ENCODE results near the gene HLA-DRB1.
"Not testable (repeated sequence)": the region's sequence is repeated elsewhere in the genome, so short reads cannot be mapped to it uniquely, and the experiment has no call there.

The HLA-DRB1 gene

DNA sequence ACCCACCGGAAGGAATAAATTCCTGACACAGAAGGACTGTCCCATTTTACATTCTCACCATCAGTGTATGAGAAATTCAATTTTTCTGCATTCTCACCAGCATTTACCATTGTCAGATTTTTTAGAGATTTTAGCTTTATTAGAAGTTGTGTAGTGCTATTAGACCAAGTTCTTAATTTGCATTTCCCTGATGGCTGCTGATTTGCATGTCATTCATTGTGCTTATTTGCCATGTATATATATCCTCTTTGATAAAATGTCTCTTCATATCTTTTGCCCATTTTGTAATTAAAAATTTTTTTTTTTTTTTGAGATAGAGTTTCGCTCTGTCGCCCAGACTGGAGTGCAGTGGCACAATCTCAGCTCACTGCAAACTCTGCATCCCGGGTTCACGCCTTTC lies 49.8 kb downstream of the HLA-DRB1 start:
- H3K27me3 ChIP-seq (ENCODE audit: control insufficient read depth, insufficient read depth, low read length) = no peaks in the 10 kb centered on the region
- no peaks in the 10 kb centered on the region for H3K36me3 ChIP-seq (ENCODE audit: control insufficient read depth, insufficient read depth, low read length)

GRCh38 chr6:32530431-32530793 lies 59.2 kb downstream of the HLA-DRB1 start:
- not testable (repeated sequence) for H3K36me3 ChIP-seq (ENCODE audit: control insufficient read depth, insufficient read depth, low read length); H3K9me3 ChIP-seq (ENCODE audit: control insufficient read depth, low read length); H3K27me3 ChIP-seq (ENCODE audit: control insufficient read depth, insufficient read depth, low read length); H3K9ac ChIP-seq (ENCODE audit: low read length); H3K4me3 ChIP-seq (ENCODE audit: low read length); H3K4me1 ChIP-seq (ENCODE audit: control insufficient read depth, insufficient read depth, low read length)

More for the DNA sequence above, 49.8 kb downstream of the HLA-DRB1 start:
- no peak overlapping the region for H3K9ac ChIP-seq (ENCODE audit: low read length)
- H3K9me3 ChIP-seq (ENCODE audit: control insufficient read depth, low read length) = no peaks in the 10 kb centered on the region
- no peak overlapping the region for H3K4me3 ChIP-seq (ENCODE audit: low read length)
- no peaks in the 10 kb centered on the region for H3K4me1 ChIP-seq (ENCODE audit: control insufficient read depth, insufficient read depth, low read length)

GRCh38 chr6:32529697-32530430 lies 59.8 kb downstream of the HLA-DRB1 start, which contains the start of gene HLA-DRB5:
TSS of gene HLA-DRB5 (minus strand) at chr6:32530287. CDS start at chr6:32530224, 63 bp downstream.
- Histone ChIP-seq H3K36me3 (ENCODE audit: control insufficient read depth, insufficient read depth, low read length) (no peaks in the 10 kb centered on the region), H3K27me3 (ENCODE audit: control insufficient read depth, insufficient read depth, low read length) (no peaks in the 10 kb centered on the region), H3K9me3 (ENCODE audit: control insufficient read depth, low read length) (no peaks in the 10 kb centered on the region), H3K9ac (ENCODE audit: low read length) (no peak within 1 kb of the TSS), H3K4me1 (ENCODE audit: control insufficient read depth, insufficient read depth, low read length) (no peaks in the 10 kb centered on the region), H3K4me3 (ENCODE audit: low read length) (no peak within 1 kb of the TSS)

Measured in mucosa of stomach (tissue), 1 donor.